Thyroid gland (tissue), 4 donors: ENCODE data around the gene AGFG2. TPM values are rescaled to one million over a fixed set of nuclear protein-coding genes. Genes with fewer than 3 reads are reported as not detected.

Experiments used
- DNase-seq, 2 donors: peaks; one replicate each; pipeline ENCODE4 v3.0.0-alpha.2; 2019
- H3K27ac ChIP-seq, 3 donors: fragments of 200-600 bp; sonication (generic); 1 replicate in 2 of 3; 2 replicates in 1 of 3; pipeline ENCODE4 v1.5.1; 2016 to 2019; ENCODE audit warnings: mild to moderate bottlenecking in 1 of 3, moderate library complexity in 1 of 3
- H3K27me3 ChIP-seq: fragments of 200-600 bp; sonication (generic); one replicate; pipeline ENCODE4 v1.5.1; 2019
- H3K36me3 ChIP-seq, 2 donors: fragments of 200-600 bp; sonication (generic); one replicate each; pipeline ENCODE4 v1.5.1; 2016 to 2019
- H3K4me1 ChIP-seq, 2 donors: fragments of 200-600 bp; sonication (generic); one replicate each; pipeline ENCODE4 v1.5.1; 2017 to 2019
- H3K4me3 ChIP-seq, 3 donors: fragments of 200-600 bp; sonication (generic); replicated peaks in 1 of 3; 1 replicate in 2 of 3; 2 replicates in 1 of 3; pipeline ENCODE4 v1.5.1; 2016; ENCODE audit warnings: mild to moderate bottlenecking in 1 of 3
- H3K9me3 ChIP-seq: fragments of 200-600 bp; sonication (generic); one replicate; pipeline ENCODE4 v1.5.1; 2017
- CTCF ChIP-seq, 6 experiments: fragments of 200-600 bp in 3 of 6; fragments of 450-650 bp in 3 of 6; sonication (generic) in 3 of 6; IDR thresholded peaks; one replicate each; pipeline ENCODE4 v1.5.1; 2016 to 2019; ENCODE audit warnings: antibody characterized with exemption in 6 of 6, mild to moderate bottlenecking in 2 of 6, inconsistent platforms in 1 of 6, moderate library complexity in 1 of 6
- POLR2A ChIP-seq, 2 donors: fragments of 450-650 bp; IDR thresholded peaks; one replicate each; pipeline ENCODE4 v1.6.1; 2017; ENCODE audit warnings: antibody characterized with exemption in 2 of 2, mild to moderate bottlenecking in 2 of 2, moderate library complexity in 1 of 2
- whole genome bisulfite sequencing, 2 donors: methylation state at CpG; one replicate each; pipeline ENCODE4 v1.1.5; 2017; 5-methylcytosine and 5-hydroxymethylcytosine counted together
- intact Hi-C: fragments of 100-400 bp; cut with DNase I; formaldehyde crosslinking; loops from one replicate; pipeline ENCODE4 v1.15.1; 2023
- total RNA-seq, 4 donors: library from RNA; depleted of rRNA; stranded (reverse); fragments of >200 nt; gene quantifications; one replicate each; pipeline ENCODE4 v1.2.3, GENCODE V29; 2016

Gene AGFG2
- total RNA-seq, 4 donors from 2014 or later: 26.1 to 34.6 (median 28.0) TPM

GRCh38 chr7:100588438-100588837, 49.4 kb downstream of the AGFG2 start:
- H3K9me3 ChIP-seq: no peaks in the 10 kb centered on the region
- no peak overlapping the region for H3K4me3 ChIP-seq
- intact Hi-C loops: no loop called here
- TF ChIP-seq CTCF (IDR thresholded peaks at IDR 0.05) (peak in 3 of 6 experiments; percentile 26 to 40 (median 31)), POLR2A (IDR thresholded peaks at IDR 0.05) (no peak)
- no peaks in the 10 kb centered on the region for H3K27me3 ChIP-seq
- 71 to 80% methylated on average over 1 of the region's 1 CpG for WGBS, 2 donors
- peaks cover 20 to 21% of the 10 kb centered on the region in 2 donors for H3K4me1 ChIP-seq
- no peaks in the 10 kb centered on the region for H3K36me3 ChIP-seq
- DNase-seq: no peak
- H3K27ac ChIP-seq: no peak overlapping the region

GRCh38 chr7:100589341-100589947, 50.4 kb downstream of the AGFG2 start:
- H3K9me3 ChIP-seq: no peaks in the 10 kb centered on the region
- H3K27ac ChIP-seq: no peak overlapping the region
- DNase-seq: no peak
- H3K27me3 ChIP-seq: no peaks in the 10 kb centered on the region
- 47 to 57% methylated on average over 7 of the region's 7 CpGs for WGBS, 2 donors
- H3K36me3 ChIP-seq: no peaks in the 10 kb centered on the region
- H3K4me1 ChIP-seq: peaks cover 10 to 11% of the 10 kb centered on the region in 2 donors
- intact Hi-C loops: no loop called here
- TF ChIP-seq CTCF (IDR thresholded peaks at IDR 0.05) (no peak), POLR2A (IDR thresholded peaks at IDR 0.05) (no peak)
- H3K4me3 ChIP-seq: no peak overlapping the region

- no peak for TF ChIP-seq POLR2A (IDR thresholded peaks at IDR 0.05)
- TF ChIP-seq CTCF (IDR thresholded peaks at IDR 0.05): no peak
- 45 to 49% methylated on average over 20 of the region's 20 CpGs for whole genome bisulfite sequencing, 2 donors
- intact Hi-C loops: no loop called here
These were observed 51.2 kb downstream of the AGFG2 start for GRCh38 chr7:100590077-100590737.

GRCh38 chr7:100591596-100591995, 52.6 kb downstream of the AGFG2 start:
- Histone ChIP-seq H3K4me3 (no peak overlapping the region), H3K27me3 (no peaks in the 10 kb centered on the region), H3K9me3 (no peaks in the 10 kb centered on the region), H3K4me1 (peaks cover 0 to 5% of the 10 kb centered on the region in 2 donors), H3K36me3 (no peaks in the 10 kb centered on the region), H3K27ac (no peak overlapping the region)
- WGBS, 2 donors: 95 to 97% methylated on average over 17 of the region's 17 CpGs
- DNase-seq: no peak
- TF ChIP-seq CTCF (IDR thresholded peaks at IDR 0.05): no peak
- no peak for TF ChIP-seq POLR2A (IDR thresholded peaks at IDR 0.05)
- intact Hi-C loops: no loop called here

More at GRCh38 chr7:100590077-100590737, 51.2 kb downstream of the AGFG2 start:
- H3K4me1 ChIP-seq: peaks cover 3 to 5% of the 10 kb centered on the region in 2 donors
- peak overlapping the region in 1 of 3 donors; percentile 8 for H3K27ac ChIP-seq
- DNase-seq: no peak
- H3K36me3 ChIP-seq: no peaks in the 10 kb centered on the region
- no peaks in the 10 kb centered on the region for H3K27me3 ChIP-seq
- H3K9me3 ChIP-seq: no peaks in the 10 kb centered on the region
- no peak overlapping the region for H3K4me3 ChIP-seq

GRCh38 chr7:100595188-100595587, 56.2 kb downstream of the AGFG2 start:
- no peaks in the 10 kb centered on the region for H3K27me3 ChIP-seq
- no peak for DNase-seq
- no peaks in the 10 kb centered on the region for H3K36me3 ChIP-seq
- intact Hi-C loops: no loop called here
- TF ChIP-seq CTCF (IDR thresholded peaks at IDR 0.05): no peak
- no peak for TF ChIP-seq POLR2A (IDR thresholded peaks at IDR 0.05)
- no peak overlapping the region for H3K4me3 ChIP-seq
- H3K27ac ChIP-seq: no peak overlapping the region
- no peaks in the 10 kb centered on the region for H3K4me1 ChIP-seq
- 96 to 97% methylated on average over 7 of the region's 7 CpGs for WGBS, 2 donors
- no peaks in the 10 kb centered on the region for H3K9me3 ChIP-seq
